Adrenal gland (tissue), 12 donors: ENCODE data around the gene ERBB4. TPM values are rescaled to one million over a fixed set of nuclear protein-coding genes. Genes with fewer than 3 reads are reported as not detected.

Experiments used
- DNase-seq, 7 donors: peaks; one replicate each; pipeline ENCODE4 v3.0.0-alpha.2; 2019 to 2020
- H3K27ac ChIP-seq, 5 donors: fragments of 200-600 bp; sonication (generic) in 4 of 5; 1 replicate in 3 of 5; 2 replicates in 2 of 5; pipeline versions ENCODE4 v1.5.1 to v1.8.0; 2016 to 2020; ENCODE audit warnings: mild to moderate bottlenecking in 1 of 5
- H3K27me3 ChIP-seq: fragments of 200-600 bp; 2 replicates; pipeline ENCODE4 v1.8.0; 2021
- H3K36me3 ChIP-seq, 2 donors: fragments of 200-600 bp; replicated peaks in 1 of 2; 1 replicate in 1 of 2; 2 replicates in 1 of 2; pipeline versions ENCODE4 v1.5.1 to v1.8.0; 2018 to 2022
- H3K4me1 ChIP-seq, 2 donors: fragments of 200-600 bp; replicated peaks in 1 of 2; 1 replicate in 1 of 2; 2 replicates in 1 of 2; pipeline versions ENCODE4 v1.5.1 to v1.8.0; 2018 to 2021
- H3K4me3 ChIP-seq, 4 donors: fragments of 200-600 bp; sonication (generic) in 3 of 4; one replicate each; pipeline ENCODE4 v1.5.1; 2016 to 2018
- H3K9me3 ChIP-seq, 3 donors: fragments of 200-600 bp; sonication (generic) in 1 of 3; replicated peaks in 1 of 3; 1 replicate in 2 of 3; 2 replicates in 1 of 3; pipeline versions ENCODE4 v1.5.1 to v1.8.0; 2016 to 2021
- CTCF ChIP-seq, 6 experiments: fragments of 450-650 bp in 4 of 6; fragments of 200-600 bp in 2 of 6; sonication (generic) in 1 of 6; IDR thresholded peaks; 1 replicate in 5 of 6; 2 replicates in 1 of 6; pipeline versions ENCODE4 v1.5.1 to v1.8.0; 2016 to 2021; ENCODE audit warnings: antibody characterized with exemption in 6 of 6, mild to moderate bottlenecking in 2 of 6, moderate library complexity in 1 of 6
- POLR2A ChIP-seq, 2 donors: fragments of 450-650 bp; IDR thresholded peaks; one replicate each; pipeline ENCODE4 v1.6.1; 2017; ENCODE audit warnings: antibody characterized with exemption in 2 of 2, mild to moderate bottlenecking in 2 of 2, moderate library complexity in 1 of 2
- WGBS, 4 donors: extraction: QIAGEN DNeasy Blood & Tissue Kit in 2 of 4; methylation state at CpG; one replicate each; pipeline versions ENCODE4 v1.1.5 to v1.1.7; 2013 to 2017; 5-methylcytosine and 5-hydroxymethylcytosine counted together
- intact Hi-C, 2 donors: fragments of 100-400 bp; cut with DNase I; formaldehyde crosslinking; loops; one replicate each; pipeline versions ENCODE4 v1.14.1 to v1.15.0; 2022 to 2023
- polyA plus RNA-seq, 3 donors: library from polyadenylated mRNA; stranded (reverse); fragments of 200-250 nt in 2 of 3; fragments of 350-450 nt in 1 of 3; fragmentation: Illumina TruSeq in 1 of 3; extraction: RNeasy Lipid Tissue Mini Kit (QIAGEN cat#74804) in 1 of 3; gene quantifications; one replicate each; pipeline ENCODE4 v1.2.3, GENCODE V29; 2013 to 2014
- total RNA-seq, 9 donors: library from RNA; depleted of rRNA in 4 of 9; stranded (reverse); fragments of >200 nt in 4 of 9; fragments of 120-200 nt in 1 of 9; fragmentation: NEBNext Ultra II Directional in 1 of 9; extraction: Animal tissue kit (Norgen Biotek cat#: 25700) in 1 of 9; gene quantifications; one replicate each; pipeline versions ENCODE4 v1.1.0 to v1.2.4, GENCODE V29; 2013 to 2023
- donor health status: healthy with polysubstance abuse.
- donor health status: Bipolar disorder and iron deficiency.
- donor health status: DM: yes; HTN: yes; CAD: no.
- donor health status: DM: no; HTN: no; CAD: no.
- donor health status: DM: no; HTN: no; CAD: no.
- donor health status: DM: yes; HTN: yes; CAD: no.

Gene ERBB4
- total and polyA plus RNA-seq, 12 donors: 0.06 to 2.9 (median 0.49) TPM

- WGBS, 4 donors: 59 to 69% (median 62%) methylated on average over 4 of the region's 4 CpGs
- DNase-seq: no peak
Measured at GRCh38 chr2:212052412-212053159, 486.0 kb downstream of the ERBB4 start.

GRCh38 chr2:212050871-212051270, 487.7 kb downstream of the ERBB4 start:
- no peak for DNase-seq
- H3K4me3 ChIP-seq: no peak overlapping the region
- no peak overlapping the region for H3K27ac ChIP-seq
- H3K9me3 ChIP-seq: no peaks in the 10 kb centered on the region
- no peaks in the 10 kb centered on the region for H3K36me3 ChIP-seq
- intact Hi-C loops: no loop called here
- TF ChIP-seq POLR2A (IDR thresholded peaks at IDR 0.05) (no peak), CTCF (IDR thresholded peaks at IDR 0.05) (no peak)
- H3K27me3 ChIP-seq: no peaks in the 10 kb centered on the region
- no peaks in the 10 kb centered on the region for H3K4me1 ChIP-seq
- WGBS, 4 donors: 44 to 83% (median 73%) methylated on average over 2 of the region's 2 CpGs

More at GRCh38 chr2:212052412-212053159, 486.0 kb downstream of the ERBB4 start:
- H3K27me3 ChIP-seq: no peaks in the 10 kb centered on the region
- no peak overlapping the region for H3K4me3 ChIP-seq
- H3K27ac ChIP-seq: no peak overlapping the region
- TF ChIP-seq CTCF (IDR thresholded peaks at IDR 0.05): no peak
- TF ChIP-seq POLR2A (IDR thresholded peaks at IDR 0.05): no peak
- no peaks in the 10 kb centered on the region for H3K9me3 ChIP-seq
- H3K4me1 ChIP-seq: no peaks in the 10 kb centered on the region
- intact Hi-C loops: no loop called here
- no peaks in the 10 kb centered on the region for H3K36me3 ChIP-seq

GRCh38 chr2:212042562-212042961, 496.0 kb downstream of the ERBB4 start:
- WGBS, 4 donors: 78 to 84% (median 82%) methylated on average over 2 of the region's 2 CpGs
- peaks cover 0 to 5% (median 0%) of the 10 kb centered on the region in 3 donors for H3K9me3 ChIP-seq

GRCh38 chr2:212037062-212037461, 501.5 kb downstream of the ERBB4 start:
- DNase-seq: no peak
- intact Hi-C loops: no loop called here
- Histone ChIP-seq H3K36me3 (no peaks in the 10 kb centered on the region), H3K4me3 (no peak overlapping the region), H3K4me1 (no peaks in the 10 kb centered on the region), H3K27me3 (no peaks in the 10 kb centered on the region), H3K9me3 (peaks cover 0 to 2% (median 0%) of the 10 kb centered on the region in 3 donors), H3K27ac (no peak overlapping the region)
- TF ChIP-seq POLR2A (IDR thresholded peaks at IDR 0.05) (no peak), CTCF (IDR thresholded peaks at IDR 0.05) (no peak)

More at GRCh38 chr2:212042562-212042961, 496.0 kb downstream of the ERBB4 start:
- intact Hi-C loops: no loop called here
- H3K36me3 ChIP-seq: no peaks in the 10 kb centered on the region
- H3K4me1 ChIP-seq: no peaks in the 10 kb centered on the region
- TF ChIP-seq CTCF (IDR thresholded peaks at IDR 0.05) (no peak), POLR2A (IDR thresholded peaks at IDR 0.05) (no peak)
- DNase-seq: no peak
- H3K27me3 ChIP-seq: no peaks in the 10 kb centered on the region
- H3K27ac ChIP-seq: no peak overlapping the region
- H3K4me3 ChIP-seq: no peak overlapping the region
